Gastroesophageal sphincter (tissue), 3 donors: ENCODE results near the gene ICA1.

Experiments
- EP300 ChIP-seq: sonication (generic); formaldehyde crosslinking; IDR thresholded peaks from one replicate; pipeline ENCODE4 v1.6.1; 2017; ENCODE audit warnings: antibody characterized with exemption, mild to moderate bottlenecking
- POLR2A ChIP-seq, 2 donors: fragments of 450-650 bp; IDR thresholded peaks; one replicate each; pipeline ENCODE4 v1.6.1; 2017; ENCODE audit warnings: antibody characterized with exemption in 2 of 2, mild to moderate bottlenecking in 2 of 2, moderate library complexity in 1 of 2
- TF ChIP-seq, protein P1 (sequence below), 4 experiments: fragments of 200-600 bp in 2 of 4; fragments of 450-650 bp in 2 of 4; sonication (generic) in 1 of 4; IDR thresholded peaks; one replicate each; pipeline ENCODE4 v1.5.1; 2017 to 2019; ENCODE audit warnings: antibody characterized with exemption in 4 of 4, mild to moderate bottlenecking in 2 of 4, moderate library complexity in 2 of 4

DNA sequence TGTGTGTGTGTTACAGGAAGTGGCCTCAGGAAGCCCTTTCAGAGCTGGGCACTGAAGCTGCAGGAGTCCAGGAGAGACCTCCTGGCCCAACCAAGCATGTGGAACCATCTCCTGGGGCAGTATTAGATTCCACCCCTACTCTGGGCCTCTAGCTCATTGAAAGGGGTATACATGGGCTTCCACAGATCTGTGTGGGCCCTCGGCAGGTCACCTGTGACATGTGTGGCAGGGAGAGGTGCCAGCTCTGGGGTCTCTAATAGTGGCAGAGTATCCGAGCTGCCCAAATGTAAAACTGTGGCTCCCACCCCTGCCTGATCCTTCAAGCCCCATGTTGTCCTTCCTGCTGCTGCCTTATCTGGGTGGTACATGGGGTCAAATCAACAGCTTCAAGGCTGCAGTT lies 149.3 kb downstream of the ICA1 start:
- TF ChIP-seq, protein P1, sequence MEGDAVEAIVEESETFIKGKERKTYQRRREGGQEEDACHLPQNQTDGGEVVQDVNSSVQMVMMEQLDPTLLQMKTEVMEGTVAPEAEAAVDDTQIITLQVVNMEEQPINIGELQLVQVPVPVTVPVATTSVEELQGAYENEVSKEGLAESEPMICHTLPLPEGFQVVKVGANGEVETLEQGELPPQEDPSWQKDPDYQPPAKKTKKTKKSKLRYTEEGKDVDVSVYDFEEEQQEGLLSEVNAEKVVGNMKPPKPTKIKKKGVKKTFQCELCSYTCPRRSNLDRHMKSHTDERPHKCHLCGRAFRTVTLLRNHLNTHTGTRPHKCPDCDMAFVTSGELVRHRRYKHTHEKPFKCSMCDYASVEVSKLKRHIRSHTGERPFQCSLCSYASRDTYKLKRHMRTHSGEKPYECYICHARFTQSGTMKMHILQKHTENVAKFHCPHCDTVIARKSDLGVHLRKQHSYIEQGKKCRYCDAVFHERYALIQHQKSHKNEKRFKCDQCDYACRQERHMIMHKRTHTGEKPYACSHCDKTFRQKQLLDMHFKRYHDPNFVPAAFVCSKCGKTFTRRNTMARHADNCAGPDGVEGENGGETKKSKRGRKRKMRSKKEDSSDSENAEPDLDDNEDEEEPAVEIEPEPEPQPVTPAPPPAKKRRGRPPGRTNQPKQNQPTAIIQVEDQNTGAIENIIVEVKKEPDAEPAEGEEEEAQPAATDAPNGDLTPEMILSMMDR (IDR thresholded peaks at IDR 0.05): no peak
- no peak for TF ChIP-seq POLR2A (IDR thresholded peaks at IDR 0.05)
- no peak for TF ChIP-seq EP300
